ENCODE results near the gene GPR132.
"Not testable (repeated sequence)": the region's sequence is repeated elsewhere in the genome, so short reads cannot be mapped to it uniquely, and the experiment has no call there.

GPR132 gene

GRCh38 chr14:105073720-105074600, 8.7 kb upstream of the GPR132 start:
- DNase-seq = no peak

DNA sequence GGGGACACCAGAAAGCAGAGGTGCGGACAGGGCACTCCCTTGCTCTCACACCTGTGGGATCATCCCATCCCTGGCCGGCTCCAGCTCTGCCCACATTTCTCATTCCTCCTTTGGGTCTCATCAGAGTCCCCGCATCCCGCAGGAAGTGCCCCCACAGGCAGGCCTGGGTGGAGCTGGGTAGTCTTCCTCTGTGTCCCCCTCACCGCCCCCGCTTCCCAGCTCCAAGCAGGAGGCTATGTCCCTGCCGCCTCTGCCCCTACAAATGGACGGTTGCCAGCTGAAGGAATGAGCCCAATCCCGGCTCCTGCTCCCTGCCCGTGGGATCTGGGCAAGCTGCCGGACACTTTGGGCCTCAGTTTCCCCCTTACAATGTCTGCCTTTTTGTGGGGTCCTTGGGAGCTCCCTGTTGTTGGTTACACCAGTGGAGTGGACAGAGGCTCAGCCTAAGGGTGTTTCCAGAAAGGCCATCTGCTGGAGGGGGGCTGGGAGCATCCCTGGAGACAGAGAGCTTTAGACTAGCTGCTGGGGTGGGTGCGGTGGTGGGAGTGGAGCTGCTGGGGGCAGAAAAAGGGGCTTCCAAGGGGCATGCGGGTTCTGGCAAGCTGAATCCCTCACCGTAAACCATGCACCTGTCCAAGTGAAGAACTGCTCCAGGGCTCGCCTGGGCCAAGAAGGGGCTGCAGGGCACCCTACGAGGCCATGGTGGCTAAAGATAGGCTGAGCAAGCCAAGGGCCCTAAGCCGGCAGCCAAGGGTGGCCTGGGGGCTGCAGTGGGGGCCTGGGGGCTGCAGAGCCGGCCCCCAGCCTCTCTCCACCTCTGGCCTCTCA, 7.9 kb upstream of the GPR132 start:
- DNase-seq = no peak

DNA sequence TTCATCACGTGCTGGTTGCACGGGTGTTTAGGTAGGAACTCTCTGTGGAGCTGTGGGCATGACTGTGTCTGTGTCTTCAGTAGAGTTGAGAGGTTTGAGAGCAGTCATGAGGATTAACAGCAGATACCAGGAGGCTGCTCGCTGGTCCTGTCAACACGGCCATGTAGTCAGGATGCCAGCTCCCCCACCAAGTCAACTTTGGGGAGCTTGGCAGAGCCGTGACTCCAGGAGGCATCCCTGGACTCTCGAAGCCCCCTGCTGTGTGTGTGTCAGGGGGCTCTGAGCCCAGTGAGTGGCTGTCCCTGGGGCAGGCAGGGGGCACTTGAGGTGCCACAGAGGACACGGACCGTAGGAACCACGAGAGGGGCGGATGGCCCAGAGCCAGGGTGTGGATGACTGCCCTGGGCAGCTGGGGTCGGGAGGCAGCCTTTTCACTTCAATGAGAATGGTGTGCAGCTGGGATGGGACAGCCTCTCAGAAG, 7.2 kb upstream of the GPR132 start:
- no peak for DNase-seq

DNA sequence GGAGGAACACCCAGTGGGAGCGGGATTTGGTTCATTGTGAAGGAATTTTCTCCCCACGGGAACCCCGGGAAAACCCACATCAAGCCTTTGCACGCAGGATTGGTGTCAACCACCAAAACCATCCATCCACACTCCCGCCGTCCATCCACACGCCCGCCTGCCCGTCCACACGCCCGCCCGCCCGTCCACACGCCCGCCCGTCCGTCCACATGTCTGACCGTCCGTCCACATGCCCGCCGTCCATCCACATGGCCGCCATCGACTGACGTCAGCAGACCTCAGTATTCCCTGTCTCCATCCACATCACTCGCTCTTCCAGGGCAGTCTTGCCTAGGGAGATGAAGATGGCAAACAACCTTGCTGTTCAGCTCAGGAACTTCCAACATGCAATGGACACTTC, 6.7 kb upstream of the GPR132 start:
- no peak for DNase-seq

DNA sequence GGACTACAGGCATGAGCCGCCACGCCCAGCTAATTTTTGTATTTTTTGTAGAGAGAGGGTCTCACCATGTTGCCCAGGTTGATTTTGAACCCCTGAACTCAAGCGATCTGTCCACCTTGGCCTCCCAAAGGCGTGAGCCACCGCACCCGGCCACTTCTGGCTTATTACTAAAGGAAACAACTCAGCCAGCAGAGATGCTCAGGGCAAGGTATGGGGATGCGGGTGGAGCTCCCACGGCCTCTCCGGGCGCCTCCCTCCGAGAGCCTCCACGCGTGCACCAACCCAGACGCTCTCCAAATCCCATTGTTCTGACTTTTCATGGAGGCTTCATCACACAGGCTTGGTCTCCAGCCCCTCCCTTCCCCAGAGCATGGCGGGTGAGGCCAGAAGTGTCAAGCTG, 6.1 kb upstream of the GPR132 start:
- DNase-seq = no peak

DNA sequence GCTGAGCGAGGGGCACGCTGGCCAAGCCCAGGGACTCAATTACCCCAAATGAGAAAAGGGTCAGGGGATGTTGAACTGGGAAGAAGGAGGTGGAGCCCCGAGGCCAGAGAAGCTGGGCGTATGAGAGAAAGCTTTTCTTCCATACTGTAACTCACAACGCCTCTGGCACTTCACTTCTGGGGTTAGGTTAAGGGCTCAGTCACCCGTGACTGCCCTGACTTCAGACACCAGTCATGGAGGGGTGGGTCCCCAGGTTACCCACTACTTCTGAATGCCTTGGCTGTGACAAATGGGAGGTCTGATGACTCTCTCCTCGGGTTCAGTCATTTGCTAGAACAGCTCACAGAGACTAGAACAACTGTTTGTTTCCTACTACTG, 5.5 kb upstream of the GPR132 start:
- DNase-seq = no peak

DNA sequence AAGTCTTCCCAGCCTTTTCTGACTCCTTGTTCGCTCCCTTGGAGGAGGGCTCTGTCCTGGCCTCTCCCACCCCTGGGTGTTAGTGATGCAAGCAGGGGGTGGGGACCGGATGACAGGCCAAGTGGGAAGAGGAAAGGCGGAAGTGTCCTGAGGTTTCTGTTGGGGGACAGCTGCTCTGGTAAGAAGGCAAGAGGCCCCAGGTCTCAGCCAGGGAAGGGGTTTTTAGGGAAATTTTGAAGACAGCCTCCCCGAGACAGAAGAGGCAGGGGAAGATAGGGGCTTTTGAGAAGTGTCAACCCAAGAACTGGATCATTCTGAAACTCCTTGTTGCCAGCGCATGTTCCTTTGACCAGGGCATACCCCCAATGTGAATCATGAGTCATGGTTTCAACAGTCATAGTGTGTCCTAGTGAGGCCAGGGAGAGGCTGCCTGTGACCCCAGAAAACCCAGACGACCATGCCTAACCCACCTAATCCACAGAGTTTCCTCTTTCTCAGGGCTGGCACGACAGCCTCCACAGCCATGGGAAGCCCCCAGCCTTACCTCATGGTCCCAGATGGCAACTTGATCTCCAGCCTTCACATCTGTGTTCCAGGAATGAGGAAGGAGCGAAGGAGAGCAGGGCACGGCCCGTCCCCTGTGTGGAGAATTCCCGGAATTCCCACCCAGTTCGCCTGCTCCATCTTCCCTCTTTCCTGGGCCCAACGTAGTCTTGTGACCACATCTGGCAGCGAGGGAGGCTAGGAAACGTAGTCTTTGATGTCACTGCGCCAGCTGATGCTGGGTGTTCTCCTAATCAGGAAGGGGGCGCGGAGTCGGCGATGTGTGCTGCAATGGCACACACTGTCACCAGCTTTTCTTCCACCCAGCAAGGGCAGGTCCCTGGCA, 4.9 kb upstream of the GPR132 start:
- no peak for DNase-seq

GRCh38 chr14:105069522-105069870, 4.3 kb upstream of the GPR132 start:
- no peak for DNase-seq

- no peak for DNase-seq
Observed at GRCh38 chr14:105068818-105069217, 3.6 kb upstream of the GPR132 start.

GRCh38 chr14:105067969-105068301, 2.7 kb upstream of the GPR132 start:
- no peak for DNase-seq

DNA sequence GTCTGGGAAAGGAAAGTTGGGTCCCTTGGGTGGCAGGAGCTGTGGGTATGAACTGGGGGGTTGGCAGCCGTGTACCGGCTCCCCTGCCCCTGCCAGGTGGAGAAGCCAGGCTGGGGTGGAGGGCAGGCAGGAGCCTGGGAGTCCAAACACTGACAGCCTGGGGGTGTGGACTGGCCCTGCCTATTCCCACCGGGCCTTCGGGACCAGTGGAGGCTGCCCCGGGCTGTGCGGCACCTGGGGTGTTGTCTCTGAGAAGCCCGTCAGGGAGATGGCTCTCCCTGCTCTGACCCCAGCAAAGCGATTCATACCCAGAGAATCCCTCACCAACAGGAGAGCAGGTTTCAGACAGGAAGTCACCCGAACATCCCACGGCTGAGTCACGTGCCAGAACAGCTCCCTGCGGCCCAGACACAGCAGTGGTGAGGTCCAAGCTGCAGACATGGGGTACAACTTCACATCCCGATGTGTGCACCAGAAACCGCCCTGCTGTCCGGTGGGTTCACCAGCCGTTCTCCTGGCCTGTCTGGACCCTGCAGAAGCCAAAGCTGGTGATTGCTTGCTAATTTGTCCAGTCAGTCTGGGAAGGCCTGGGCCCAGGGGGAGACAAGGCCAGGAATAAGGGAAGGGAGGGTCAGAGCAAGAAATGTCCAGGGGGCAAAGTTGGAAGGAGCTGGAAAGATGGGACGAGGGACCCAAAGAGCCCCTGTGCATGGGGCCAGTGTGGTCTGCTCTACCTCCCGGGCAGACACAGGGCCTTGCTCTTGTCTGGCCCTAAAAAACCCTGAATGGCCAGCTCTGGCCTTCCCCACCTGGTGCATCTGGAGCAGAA, 2.1 kb upstream of the GPR132 start:
- no peak for DNase-seq

- DNase-seq = no peak
Observed at GRCh38 chr14:105066240-105067071, 1.2 kb upstream of the GPR132 start.

DNA sequence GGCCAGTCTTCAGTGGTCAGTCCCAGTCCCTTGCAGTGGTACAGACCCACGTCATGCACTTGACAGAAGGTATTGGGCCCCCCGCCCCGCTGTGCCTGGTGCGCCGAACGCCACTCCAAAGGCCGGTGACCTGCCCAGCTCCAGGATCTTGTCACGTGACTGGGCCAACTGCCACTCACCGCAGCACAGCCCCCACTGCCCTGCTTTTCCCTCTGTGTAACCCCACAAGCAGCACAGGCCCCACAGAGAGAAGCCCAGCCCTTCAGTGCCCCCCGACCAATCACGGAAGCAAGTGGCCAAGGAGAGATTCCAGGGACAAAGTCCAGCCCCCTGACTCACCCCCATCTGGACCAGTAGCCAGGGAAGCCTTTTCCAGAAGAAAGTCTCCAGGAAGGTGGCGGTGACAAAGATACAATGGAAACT, 498 bp downstream of the GPR132 start:
- no peak for DNase-seq

GRCh38 chr14:105064001-105064400, 1.2 kb downstream of the GPR132 start:
- DNase-seq = no peak

- DNase-seq = not testable (repeated sequence)
Observed at GRCh38 chr14:105063506-105063905, 1.7 kb downstream of the GPR132 start.

GRCh38 chr14:105063056-105063455, 2.2 kb downstream of the GPR132 start:
- DNase-seq = no peak

DNA sequence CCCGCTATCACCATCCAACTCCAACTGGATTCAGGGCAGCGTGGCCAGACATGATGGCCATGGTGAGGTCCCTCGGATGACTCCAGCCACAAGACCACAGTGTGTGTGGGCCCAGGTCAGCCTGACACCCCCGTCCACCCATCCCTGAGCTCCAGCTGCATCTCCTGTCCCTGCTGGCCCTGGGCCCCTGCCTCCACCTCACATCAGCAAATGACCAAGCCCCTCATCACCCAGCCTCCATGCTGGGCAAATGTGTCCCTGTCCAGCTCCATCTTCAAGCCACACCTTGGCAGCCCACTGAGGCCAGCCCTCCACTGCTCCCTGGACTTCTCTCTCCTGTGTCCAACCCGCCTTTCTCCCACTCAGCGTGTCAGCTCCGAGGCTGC, 3.2 kb downstream of the GPR132 start:
- no peak for DNase-seq

- no peak for DNase-seq
Observed at GRCh38 chr14:105061428-105062047, 3.7 kb downstream of the GPR132 start.

- no peak for DNase-seq
Observed at GRCh38 chr14:105060751-105061427, 4.3 kb downstream of the GPR132 start.

- DNase-seq = no peak
Observed at GRCh38 chr14:105059925-105060565, 5.2 kb downstream of the GPR132 start.

All from cerebellar nuclear complex (tissue), 1 donor.